Osteocyte (in vitro differentiated cells): ENCODE measurements around the gene ACSL3. TPM values are rescaled to one million over a fixed set of nuclear protein-coding genes. Genes with fewer than 3 reads are reported as not detected.
"Not testable (repeated sequence)": the region's sequence is repeated elsewhere in the genome, so short reads cannot be mapped to it uniquely, and the experiment has no call there.

Experiments used
- DNase-seq: peaks from one replicate; pipeline ENCODE4 v3.0.0; 2021; ENCODE audit warnings: mixed read lengths; ENCODE audit not compliant: unreplicated experiment; ENCODE audit errors: extremely low spot score
- H3K27ac Mint-ChIP-seq: one replicate; pipeline ENCODE4 v1.8.0; 2021; ENCODE audit warnings: mild to moderate bottlenecking, mixed read lengths; ENCODE audit not compliant: unreplicated experiment
- H3K27me3 Mint-ChIP-seq: one replicate; pipeline ENCODE4 v1.8.0; 2021; ENCODE audit warnings: mixed read lengths; ENCODE audit not compliant: unreplicated experiment
- H3K36me3 Mint-ChIP-seq: one replicate; pipeline ENCODE4 v1.8.0; 2021; ENCODE audit warnings: mixed read lengths; ENCODE audit not compliant: unreplicated experiment
- H3K4me1 Mint-ChIP-seq: one replicate; pipeline ENCODE4 v1.8.0; 2021; ENCODE audit warnings: mixed read lengths; ENCODE audit not compliant: unreplicated experiment
- H3K4me3 Mint-ChIP-seq: one replicate; pipeline ENCODE4 v1.8.0; 2021; ENCODE audit warnings: mild to moderate bottlenecking, moderate library complexity, mixed read lengths; ENCODE audit not compliant: unreplicated experiment
- H3K9me3 Mint-ChIP-seq: one replicate; pipeline ENCODE4 v1.8.0; 2021; ENCODE audit warnings: mixed read lengths; ENCODE audit not compliant: unreplicated experiment
- CTCF ChIP-seq: fragments of 200-600 bp; sonication (generic); IDR thresholded peaks from 2 replicates; pipeline ENCODE4 v1.5.0; 2021; ENCODE audit warnings: antibody characterized with exemption, mild to moderate bottlenecking, moderate library complexity
- total RNA-seq: library from RNA; stranded (reverse); gene quantifications from 2 replicates; pipeline ENCODE4 v1.2.1, GENCODE V29; 2021

ACSL3 gene
- total RNA-seq, 1 donor from 2014 or later, result 131 TPM

- no peak for TF ChIP-seq CTCF
- Mint-ChIP-seq H3K36me3 (peaks cover 10% of the 10 kb centered on the region), H3K4me3 (no peak overlapping the region), H3K4me1 (peaks cover 18% of the 10 kb centered on the region), H3K27me3 (no peaks in the 10 kb centered on the region), H3K27ac (peak overlapping the region; percentile 39), H3K9me3 (peaks cover 8% of the 10 kb centered on the region)
- no peak for DNase-seq
Observed at GRCh38 chr2:222984908-222985307, 124.1 kb downstream of the ACSL3 start.

- TF ChIP-seq CTCF, result no peak
Observed at GRCh38 chr2:222989431-222989830, 128.6 kb downstream of the ACSL3 start.

GRCh38 chr2:222990206-222990605 lies 129.4 kb downstream of the ACSL3 start:
- peaks cover 14% of the 10 kb centered on the region for H3K36me3 Mint-ChIP-seq
- H3K4me3 Mint-ChIP-seq, H3K27ac Mint-ChIP-seq, H3K9me3 Mint-ChIP-seq, H3K27me3 Mint-ChIP-seq: not testable (repeated sequence)
- peak; percentile 3 for DNase-seq
- H3K4me1 Mint-ChIP-seq, result peaks cover 36% of the 10 kb centered on the region

More at GRCh38 chr2:222989431-222989830, 128.6 kb downstream of the ACSL3 start:
- no peaks in the 10 kb centered on the region for H3K27me3 Mint-ChIP-seq
- no peak overlapping the region for H3K27ac Mint-ChIP-seq
- H3K4me3 Mint-ChIP-seq, result no peak overlapping the region
- H3K9me3 Mint-ChIP-seq, result peaks cover 8% of the 10 kb centered on the region
- peaks cover 14% of the 10 kb centered on the region for H3K36me3 Mint-ChIP-seq
- peak; percentile 49 for DNase-seq
- H3K4me1 Mint-ChIP-seq, result peaks cover 30% of the 10 kb centered on the region

GRCh38 chr2:222992137-222992536 lies 131.3 kb downstream of the ACSL3 start:
- Mint-ChIP-seq H3K4me3 (no peak overlapping the region), H3K27me3 (no peaks in the 10 kb centered on the region), H3K27ac (peak overlapping the region; percentile 94), H3K36me3 (peaks cover 12% of the 10 kb centered on the region), H3K4me1 (peaks cover 43% of the 10 kb centered on the region), H3K9me3 (peaks cover 8% of the 10 kb centered on the region)
- peak; percentile 5 for DNase-seq
- TF ChIP-seq CTCF, result no peak

Other genes starting within 250 kb of the ACSL3 start
- 15.7 and 15.8 TPM in 2 replicates for gene FARSB, start 204.9 kb upstream of the ACSL3 start, total RNA-seq
- gene MOGAT1, start 189.4 kb upstream of the ACSL3 start, total RNA-seq, result not detected in 2 replicates
- gene KCNE4, start 191.2 kb downstream of the ACSL3 start, total RNA-seq, result 3.5 and 3.7 TPM in 2 replicates